Measurements from ENCODE around the gene MFAP2.

DNA sequence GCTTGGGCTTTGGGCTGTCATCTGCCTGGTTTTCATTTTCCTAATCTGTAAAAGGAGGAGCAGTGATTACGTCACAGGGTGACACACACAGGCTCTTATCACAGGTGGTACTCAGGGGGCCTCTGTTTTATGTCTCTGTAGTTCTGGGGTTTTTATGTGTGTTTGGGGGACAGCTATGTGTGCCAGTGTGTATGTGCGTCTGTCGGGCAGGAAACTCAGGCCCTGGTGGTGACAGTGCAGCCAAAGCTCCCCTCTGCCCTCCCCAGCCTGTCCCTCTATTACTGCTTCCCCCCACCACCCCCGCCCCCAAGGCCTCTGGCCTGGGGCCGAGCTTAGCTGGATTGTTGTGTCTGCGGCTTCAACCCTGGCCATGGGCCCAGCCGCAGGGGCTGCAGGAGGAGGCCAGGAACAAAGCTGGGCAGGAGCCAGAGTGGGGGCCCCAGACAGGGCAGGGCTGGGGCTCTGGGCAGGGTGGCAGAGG is 13.3 kb downstream of the MFAP2 start:
- TF ChIP-seq POLR2AphosphoS5 (IDR thresholded peaks at IDR 0.05) (peak in 1 of 4 donors; percentile 11), CTCF (IDR thresholded peaks at IDR 0.05) (no peak), POLR2A (IDR thresholded peaks at IDR 0.05) (no peak), EP300 (IDR thresholded peaks at IDR 0.05) (no peak)
